Measurements from ENCODE around the gene TMEM109.

Gene TMEM109

GRCh38 chr11:60945295-60945667, 31.3 kb downstream of the TMEM109 start:
- DNase-seq, result no peak

- no peak for DNase-seq
Measured at GRCh38 chr11:60946601-60947264, 32.8 kb downstream of the TMEM109 start.

- no peak for DNase-seq
Measured at GRCh38 chr11:60947700-60948099, 33.7 kb downstream of the TMEM109 start.

- DNase-seq, result no peak
Measured at GRCh38 chr11:60948250-60948649, 34.3 kb downstream of the TMEM109 start.

GRCh38 chr11:60950024-60950423, 36.1 kb downstream of the TMEM109 start:
- no peak for DNase-seq

GRCh38 chr11:60950933-60951605, 37.1 kb downstream of the TMEM109 start:
- DNase-seq, result peak; percentile 57

GRCh38 chr11:60951606-60951903, 37.6 kb downstream of the TMEM109 start:
- no peak for DNase-seq

GRCh38 chr11:60951904-60952741, 38.2 kb downstream of the TMEM109 start, which contains the start of gene SLC15A3:
Gene SLC15A3, minus strand, starts transcription at chr11:60952176. Its CDS starts 625 bp downstream, at chr11:60951551.
- peak; percentile 32 for DNase-seq

GRCh38 chr11:60952742-60953170, 38.8 kb downstream of the TMEM109 start:
- no peak for DNase-seq

- DNase-seq, result no peak
Measured at GRCh38 chr11:60953781-60954180, 39.8 kb downstream of the TMEM109 start.

- no peak for DNase-seq
Measured at GRCh38 chr11:60954421-60954820, 40.5 kb downstream of the TMEM109 start.

GRCh38 chr11:60955571-60955970, 41.6 kb downstream of the TMEM109 start:
- DNase-seq, result no peak

GRCh38 chr11:60957188-60957587, 43.2 kb downstream of the TMEM109 start:
- no peak for DNase-seq

GRCh38 chr11:60959431-60959830, 45.5 kb downstream of the TMEM109 start:
- no peak for DNase-seq

GRCh38 chr11:60960405-60960804, 46.4 kb downstream of the TMEM109 start:
- DNase-seq, result no peak

- no peak for DNase-seq
Measured at GRCh38 chr11:60964801-60965200, 50.8 kb downstream of the TMEM109 start.

- no peak for DNase-seq
Measured at GRCh38 chr11:60966890-60967289, 52.9 kb downstream of the TMEM109 start.

GRCh38 chr11:60968223-60968622, 54.3 kb downstream of the TMEM109 start:
- DNase-seq, result no peak

- peak; percentile 85 for DNase-seq
Measured at GRCh38 chr11:60970369-60970774, 56.4 kb downstream of the TMEM109 start.

- DNase-seq, result no peak
Measured at GRCh38 chr11:60970890-60971289, 56.9 kb downstream of the TMEM109 start.

GRCh38 chr11:60971520-60971919, 57.6 kb downstream of the TMEM109 start, which contains the start of gene CD6:
Gene CD6, plus strand, starts transcription at chr11:60971680. Its CDS starts 186 bp downstream, at chr11:60971866.
- peak; percentile 71 for DNase-seq

- peak; percentile 46 for DNase-seq
Measured at GRCh38 chr11:60972182-60973030, 58.4 kb downstream of the TMEM109 start.
